IPS-15b (cell line): ENCODE measurements around the gene CHST8.
"Not testable (repeated sequence)": the region's sequence is repeated elsewhere in the genome, so short reads cannot be mapped to it uniquely, and the experiment has no call there.

Source experiments
- H3K27me3 ChIP-seq: one replicate; pipeline ENCODE4 v1.6.1; 2013; ENCODE audit warnings: low read length; ENCODE audit not compliant: control insufficient read depth, insufficient read depth
- H3K36me3 ChIP-seq: one replicate; pipeline ENCODE4 v1.6.1; 2013; ENCODE audit warnings: low read length; ENCODE audit not compliant: control insufficient read depth, insufficient read depth
- H3K4me1 ChIP-seq: one replicate; pipeline ENCODE4 v1.6.1; 2013; ENCODE audit warnings: mild to moderate bottlenecking, low read length; ENCODE audit not compliant: control insufficient read depth, insufficient read depth
- H3K4me3 ChIP-seq: one replicate; pipeline ENCODE4 v1.5.1; 2013; ENCODE audit warnings: low read depth, low read length
- H3K9ac ChIP-seq: one replicate; pipeline ENCODE4 v1.6.1; 2013; ENCODE audit warnings: low read depth, mild to moderate bottlenecking, low read length
- H3K9me3 ChIP-seq: one replicate; pipeline ENCODE4 v1.6.1; 2013; ENCODE audit warnings: mild to moderate bottlenecking, low read length; ENCODE audit not compliant: control insufficient read depth, insufficient read depth

The CHST8 gene

GRCh38 chr19:33811246-33811645 is 189.5 kb downstream of the CHST8 start:
- no peaks in the 10 kb centered on the region for H3K27me3 ChIP-seq
- no peak overlapping the region for H3K4me3 ChIP-seq
- no peaks in the 10 kb centered on the region for H3K4me1 ChIP-seq
- H3K9me3 ChIP-seq: no peaks in the 10 kb centered on the region
- H3K36me3 ChIP-seq: peaks cover 25% of the 10 kb centered on the region
- no peak overlapping the region for H3K9ac ChIP-seq

DNA sequence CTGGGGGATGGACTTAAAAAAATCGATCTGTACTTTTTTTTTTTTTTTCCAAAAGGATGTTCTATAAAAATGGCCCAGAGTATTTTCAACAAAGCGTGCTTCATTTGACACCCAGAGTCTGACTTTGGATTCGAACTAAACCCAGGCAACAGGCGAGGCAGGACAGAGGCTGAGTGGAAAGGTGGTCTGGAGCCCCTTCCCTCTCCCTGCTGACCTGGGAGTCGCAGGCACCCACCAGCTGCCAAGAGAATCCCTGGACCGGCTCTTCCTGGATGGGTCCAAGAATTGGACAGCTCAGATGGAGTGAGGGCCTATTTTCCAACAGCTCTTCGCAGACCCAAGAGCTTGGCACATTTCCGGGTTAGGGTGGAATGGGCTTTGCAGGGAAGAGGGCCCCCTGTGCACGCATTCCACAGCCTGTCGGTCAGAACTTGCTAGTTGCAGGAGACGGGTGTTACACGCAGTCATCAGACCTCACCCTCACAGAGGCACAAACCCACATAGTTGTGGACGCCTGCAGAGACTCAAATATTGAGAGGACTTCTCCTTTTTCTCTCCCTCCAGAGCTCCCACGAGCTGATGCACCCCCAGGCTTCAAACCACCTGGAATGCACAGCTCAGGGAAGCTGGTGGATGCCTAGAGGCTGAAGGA is 190.1 kb downstream of the CHST8 start:
- Histone ChIP-seq H3K27me3 (no peaks in the 10 kb centered on the region), H3K4me1 (no peaks in the 10 kb centered on the region)

DNA sequence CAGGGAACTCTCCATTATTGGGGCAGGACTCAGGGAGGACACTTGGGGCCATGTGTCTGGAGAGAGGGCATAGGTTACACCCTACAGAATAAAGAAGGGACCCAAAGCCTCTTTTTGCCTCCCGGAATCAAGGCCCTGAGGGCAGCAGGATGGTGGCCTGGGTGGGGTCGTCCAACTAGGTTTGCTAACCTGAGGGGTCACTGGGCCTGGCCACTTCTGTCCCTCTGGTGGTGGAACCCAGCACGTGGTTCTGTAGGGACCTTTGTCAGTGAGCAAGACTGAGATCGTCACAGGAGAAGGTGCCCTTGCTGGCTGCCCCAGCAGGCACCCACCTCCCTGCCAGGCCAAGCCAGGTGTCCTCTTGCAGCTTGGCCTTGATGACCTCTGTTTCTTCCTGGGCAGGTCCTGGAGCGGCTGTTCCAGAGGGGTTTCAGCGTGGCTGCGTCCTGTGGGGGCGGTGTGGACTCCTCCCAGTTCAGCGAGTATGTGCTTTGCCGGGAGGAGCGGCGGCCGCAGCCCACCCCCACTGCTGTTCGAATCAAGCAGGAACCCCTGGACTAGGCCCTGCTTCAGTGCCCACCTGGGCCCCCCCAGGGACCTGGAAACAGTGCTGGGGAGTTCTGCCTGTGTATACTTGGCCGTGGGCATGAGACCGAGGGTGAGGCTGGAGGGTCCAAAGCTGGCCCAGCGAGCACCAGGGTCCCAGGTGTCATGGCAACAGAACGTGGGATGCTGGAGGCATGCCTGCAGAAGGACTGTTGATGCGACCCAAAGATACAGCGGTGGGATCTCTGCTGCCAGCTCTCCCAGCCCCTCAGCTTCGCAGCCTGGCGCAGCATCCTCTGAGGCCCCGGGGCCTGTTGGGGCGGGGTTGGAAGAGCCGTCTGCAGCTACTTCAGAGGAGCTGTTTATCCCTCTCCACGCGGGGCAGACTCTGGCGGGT is 190.9 kb downstream of the CHST8 start:
- no peaks in the 10 kb centered on the region for H3K27me3 ChIP-seq

More for the DNA sequence above, 190.1 kb downstream of the CHST8 start:
- H3K36me3 ChIP-seq: peaks cover 21% of the 10 kb centered on the region
- no peaks in the 10 kb centered on the region for H3K9me3 ChIP-seq
- H3K9ac ChIP-seq: no peak overlapping the region
- H3K4me3 ChIP-seq: no peak overlapping the region

DNA sequence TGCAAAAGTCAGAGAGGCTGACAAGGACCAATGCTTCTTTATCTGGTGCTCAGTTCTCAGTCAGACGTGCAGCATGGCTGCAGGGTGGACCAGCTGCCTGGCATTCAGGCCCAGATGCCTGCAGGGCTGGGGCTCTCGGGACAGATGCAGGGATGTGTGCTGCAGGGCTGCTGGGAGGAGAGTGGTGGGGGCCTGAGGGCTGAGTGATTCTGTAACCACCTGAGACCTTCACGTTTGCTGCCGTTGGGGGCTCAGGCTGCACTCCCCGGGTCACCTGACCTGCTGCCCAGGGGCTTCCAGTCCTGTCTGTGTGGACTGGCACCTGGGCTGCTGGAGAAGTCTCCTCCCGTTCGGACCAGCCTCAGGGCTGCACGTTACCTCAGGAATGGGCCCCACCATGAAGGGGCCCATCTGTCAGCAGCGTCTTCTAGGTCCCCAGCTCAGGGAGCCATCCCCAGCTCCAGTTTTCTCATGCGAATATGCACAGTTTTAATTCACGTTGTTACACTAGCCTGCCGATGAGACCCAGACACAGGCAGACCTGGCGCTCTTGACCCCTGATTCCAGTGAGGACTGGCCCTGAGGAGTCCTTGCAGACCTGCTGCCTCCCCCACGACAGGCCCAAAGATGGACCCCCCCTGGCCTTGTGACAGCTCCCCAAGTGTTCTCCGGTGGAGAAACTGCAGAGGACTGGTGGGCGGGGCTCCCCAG is 191.8 kb downstream of the CHST8 start:
- H3K9ac ChIP-seq: no peak overlapping the region
- no peaks in the 10 kb centered on the region for H3K9me3 ChIP-seq
- H3K27me3 ChIP-seq: no peaks in the 10 kb centered on the region
- no peaks in the 10 kb centered on the region for H3K4me1 ChIP-seq
- H3K4me3 ChIP-seq: no peak overlapping the region
- H3K36me3 ChIP-seq: peaks cover 19% of the 10 kb centered on the region

More for the DNA sequence above, 190.9 kb downstream of the CHST8 start:
- Histone ChIP-seq H3K9ac (no peak overlapping the region), H3K4me3 (no peak overlapping the region), H3K4me1 (no peaks in the 10 kb centered on the region), H3K9me3 (no peaks in the 10 kb centered on the region), H3K36me3 (peaks cover 21% of the 10 kb centered on the region)

DNA sequence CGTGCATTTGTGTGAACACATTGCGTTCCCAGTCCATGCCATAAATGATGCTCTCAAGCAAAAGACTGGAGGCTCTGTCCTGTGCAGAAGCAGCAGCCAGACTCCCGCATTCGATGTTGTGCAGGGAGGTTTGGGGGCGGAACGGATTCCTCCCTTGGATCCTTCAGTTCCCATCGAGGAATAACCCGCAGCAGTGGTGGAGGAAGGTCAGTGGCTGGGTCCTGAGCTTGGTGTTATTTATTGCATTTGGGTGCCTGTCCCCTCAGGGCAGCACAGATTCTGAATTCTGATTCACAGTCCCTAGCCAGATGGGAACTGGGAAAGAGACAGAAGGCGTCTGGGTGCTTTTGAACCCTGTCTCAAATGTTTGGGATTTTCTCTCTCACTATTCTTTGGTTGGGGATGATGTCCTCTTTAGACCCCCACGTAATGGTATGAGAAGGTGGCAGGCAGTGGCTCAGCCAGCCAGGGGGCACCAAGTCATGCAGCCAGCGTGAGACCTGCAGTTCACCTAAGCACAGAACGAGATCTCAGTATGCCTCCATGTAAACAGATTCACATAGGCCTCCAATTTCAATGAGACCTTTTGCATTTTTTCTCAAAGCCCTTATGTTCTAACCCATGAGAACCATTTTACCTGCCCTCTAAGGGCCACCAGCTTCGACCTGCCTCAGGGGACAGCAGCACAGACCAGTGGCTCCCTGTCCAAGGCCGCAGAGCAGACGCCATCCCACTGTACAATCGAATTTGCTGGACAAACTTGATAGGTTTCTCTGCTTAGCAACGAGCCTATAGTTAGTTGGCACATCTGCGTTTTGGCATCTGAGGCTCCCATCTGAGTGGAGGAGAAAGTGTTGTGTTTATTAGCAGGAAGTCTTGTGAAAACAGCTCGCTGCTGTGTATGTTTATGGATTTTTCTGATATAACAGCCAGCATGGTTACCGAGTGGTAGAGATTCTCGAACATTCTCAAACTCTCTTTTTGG is 192.7 kb downstream of the CHST8 start:
- H3K36me3 ChIP-seq: peaks cover 19% of the 10 kb centered on the region
- no peak overlapping the region for H3K4me3 ChIP-seq
- H3K27me3 ChIP-seq: no peaks in the 10 kb centered on the region
- H3K9me3 ChIP-seq: no peaks in the 10 kb centered on the region
- peaks cover 3% of the 10 kb centered on the region for H3K4me1 ChIP-seq
- H3K9ac ChIP-seq: no peak overlapping the region

DNA sequence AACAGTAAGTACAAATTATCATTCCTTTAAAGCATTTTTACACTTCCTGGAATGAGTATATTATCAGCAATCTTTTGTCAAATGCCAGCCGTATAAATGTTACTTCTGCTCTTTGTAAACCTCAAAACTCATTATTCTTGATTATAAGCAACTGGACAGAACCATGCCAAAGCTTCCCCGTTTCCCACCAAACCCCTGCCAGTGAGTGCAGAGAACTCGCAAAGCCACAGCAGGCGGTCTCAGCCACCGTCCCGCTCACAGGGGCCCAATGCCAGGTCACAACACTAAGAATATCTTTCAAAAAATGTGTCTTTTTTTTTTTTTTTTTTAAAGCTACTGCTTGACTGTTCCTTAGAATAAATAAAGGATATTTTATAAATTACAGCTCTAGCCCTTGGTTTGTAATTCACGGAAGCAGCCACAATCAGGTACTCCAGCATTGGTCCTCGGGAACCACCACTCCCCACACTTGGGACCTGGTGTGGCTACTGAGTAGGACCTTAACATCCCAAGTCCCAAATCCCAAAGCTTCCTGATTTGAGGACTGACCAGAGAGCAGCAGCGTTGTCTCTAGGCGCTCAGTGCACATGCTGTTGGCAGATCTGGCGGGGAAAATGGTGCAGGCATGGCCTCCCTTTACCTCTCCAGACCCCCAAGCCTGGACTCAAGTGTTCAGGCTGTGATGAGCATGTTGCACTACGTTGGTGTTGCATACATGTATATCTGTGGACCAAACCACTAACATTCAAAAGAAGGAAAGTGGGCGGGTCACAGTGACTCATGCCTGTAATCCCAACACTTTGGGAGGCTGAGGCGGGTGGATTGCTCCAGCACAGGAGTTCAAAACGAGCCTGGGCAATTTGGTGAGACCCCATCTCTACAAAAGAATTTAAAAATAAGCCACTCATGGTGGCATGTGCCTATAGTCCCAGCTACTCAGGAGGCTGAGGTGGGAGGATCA is 193.9 kb downstream of the CHST8 start:
- H3K4me1 ChIP-seq: peaks cover 3% of the 10 kb centered on the region
- no peaks in the 10 kb centered on the region for H3K9me3 ChIP-seq
- H3K27me3 ChIP-seq: peaks cover under 1% of the 10 kb centered on the region
- no peak overlapping the region for H3K4me3 ChIP-seq
- H3K9ac ChIP-seq: no peak overlapping the region
- peaks cover 15% of the 10 kb centered on the region for H3K36me3 ChIP-seq

DNA sequence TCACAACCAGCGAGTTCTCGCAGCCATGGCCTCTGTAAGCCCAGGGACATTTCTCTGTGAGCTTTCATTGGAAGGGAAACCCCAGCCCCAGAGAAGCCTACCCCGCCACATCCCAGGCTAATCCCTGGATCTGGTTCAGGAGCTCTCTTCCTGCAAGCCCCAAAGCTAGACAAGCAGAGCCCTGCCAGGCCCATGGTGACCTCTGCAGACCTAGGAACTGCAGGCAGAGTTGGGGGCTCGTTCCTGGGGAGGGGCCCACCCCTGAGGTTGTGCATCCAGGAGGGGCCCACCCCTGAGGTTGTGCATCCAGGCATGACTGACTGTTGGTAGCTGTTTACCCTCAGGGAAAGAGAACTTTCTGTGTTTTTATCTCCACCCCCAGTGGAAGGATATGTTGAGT is 196.7 kb downstream of the CHST8 start:
- peaks cover 3% of the 10 kb centered on the region for H3K36me3 ChIP-seq
- peaks cover 4% of the 10 kb centered on the region for H3K27me3 ChIP-seq
- H3K4me3 ChIP-seq: no peak overlapping the region
- peaks cover 3% of the 10 kb centered on the region for H3K4me1 ChIP-seq
- H3K9ac ChIP-seq: no peak overlapping the region
- H3K9me3 ChIP-seq: no peaks in the 10 kb centered on the region

DNA sequence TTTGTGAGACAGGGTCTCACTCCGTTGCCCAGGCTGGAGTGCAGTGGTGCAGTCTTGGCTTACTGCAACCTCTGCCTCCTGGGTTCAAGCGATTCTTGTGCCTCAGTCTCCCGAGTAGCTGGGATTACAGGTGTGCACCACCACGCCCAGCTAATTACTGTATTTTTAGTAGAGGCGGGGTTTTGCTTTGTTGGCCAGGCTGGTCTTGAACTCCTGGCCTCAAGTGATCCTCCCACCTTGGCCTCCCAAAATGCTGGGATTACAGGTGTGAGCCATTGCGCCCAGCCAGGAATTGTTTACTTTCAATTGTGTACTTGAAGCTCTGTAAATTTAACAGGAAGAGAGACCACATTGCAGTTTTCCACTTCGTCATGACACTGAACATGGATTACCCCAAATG is 197.3 kb downstream of the CHST8 start:
- H3K4me3 ChIP-seq, H3K36me3 ChIP-seq, H3K9me3 ChIP-seq, H3K9ac ChIP-seq, H3K27me3 ChIP-seq, H3K4me1 ChIP-seq: not testable (repeated sequence)

GRCh38 chr19:33819506-33819879 is 197.7 kb downstream of the CHST8 start:
- H3K4me3 ChIP-seq: peak overlapping the region; percentile 59
- H3K4me1 ChIP-seq: peaks cover 3% of the 10 kb centered on the region
- H3K36me3 ChIP-seq: no peaks in the 10 kb centered on the region
- no peaks in the 10 kb centered on the region for H3K9me3 ChIP-seq
- peaks cover 4% of the 10 kb centered on the region for H3K27me3 ChIP-seq
- H3K9ac ChIP-seq: peak overlapping the region; percentile 24
